Stimulated activated CD8-positive, alpha-beta memory T cell treated with anti-CD3 and anti-CD28 coated beads, Interleukin-15, amount 100 ng/mL, for 4 hours (primary cell): ENCODE results near the gene RFWD3.
"Not testable (repeated sequence)": the region's sequence is repeated elsewhere in the genome, so short reads cannot be mapped to it uniquely, and the experiment has no call there.

ENCODE experiments used
- DNase-seq, 2 donors: peaks; one replicate each; pipeline ENCODE4 v3.0.0-alpha.2; 2020; ENCODE audit warnings: low read depth in 2 of 2

Gene RFWD3, protein sequence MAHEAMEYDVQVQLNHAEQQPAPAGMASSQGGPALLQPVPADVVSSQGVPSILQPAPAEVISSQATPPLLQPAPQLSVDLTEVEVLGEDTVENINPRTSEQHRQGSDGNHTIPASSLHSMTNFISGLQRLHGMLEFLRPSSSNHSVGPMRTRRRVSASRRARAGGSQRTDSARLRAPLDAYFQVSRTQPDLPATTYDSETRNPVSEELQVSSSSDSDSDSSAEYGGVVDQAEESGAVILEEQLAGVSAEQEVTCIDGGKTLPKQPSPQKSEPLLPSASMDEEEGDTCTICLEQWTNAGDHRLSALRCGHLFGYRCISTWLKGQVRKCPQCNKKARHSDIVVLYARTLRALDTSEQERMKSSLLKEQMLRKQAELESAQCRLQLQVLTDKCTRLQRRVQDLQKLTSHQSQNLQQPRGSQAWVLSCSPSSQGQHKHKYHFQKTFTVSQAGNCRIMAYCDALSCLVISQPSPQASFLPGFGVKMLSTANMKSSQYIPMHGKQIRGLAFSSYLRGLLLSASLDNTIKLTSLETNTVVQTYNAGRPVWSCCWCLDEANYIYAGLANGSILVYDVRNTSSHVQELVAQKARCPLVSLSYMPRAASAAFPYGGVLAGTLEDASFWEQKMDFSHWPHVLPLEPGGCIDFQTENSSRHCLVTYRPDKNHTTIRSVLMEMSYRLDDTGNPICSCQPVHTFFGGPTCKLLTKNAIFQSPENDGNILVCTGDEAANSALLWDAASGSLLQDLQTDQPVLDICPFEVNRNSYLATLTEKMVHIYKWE

DNA sequence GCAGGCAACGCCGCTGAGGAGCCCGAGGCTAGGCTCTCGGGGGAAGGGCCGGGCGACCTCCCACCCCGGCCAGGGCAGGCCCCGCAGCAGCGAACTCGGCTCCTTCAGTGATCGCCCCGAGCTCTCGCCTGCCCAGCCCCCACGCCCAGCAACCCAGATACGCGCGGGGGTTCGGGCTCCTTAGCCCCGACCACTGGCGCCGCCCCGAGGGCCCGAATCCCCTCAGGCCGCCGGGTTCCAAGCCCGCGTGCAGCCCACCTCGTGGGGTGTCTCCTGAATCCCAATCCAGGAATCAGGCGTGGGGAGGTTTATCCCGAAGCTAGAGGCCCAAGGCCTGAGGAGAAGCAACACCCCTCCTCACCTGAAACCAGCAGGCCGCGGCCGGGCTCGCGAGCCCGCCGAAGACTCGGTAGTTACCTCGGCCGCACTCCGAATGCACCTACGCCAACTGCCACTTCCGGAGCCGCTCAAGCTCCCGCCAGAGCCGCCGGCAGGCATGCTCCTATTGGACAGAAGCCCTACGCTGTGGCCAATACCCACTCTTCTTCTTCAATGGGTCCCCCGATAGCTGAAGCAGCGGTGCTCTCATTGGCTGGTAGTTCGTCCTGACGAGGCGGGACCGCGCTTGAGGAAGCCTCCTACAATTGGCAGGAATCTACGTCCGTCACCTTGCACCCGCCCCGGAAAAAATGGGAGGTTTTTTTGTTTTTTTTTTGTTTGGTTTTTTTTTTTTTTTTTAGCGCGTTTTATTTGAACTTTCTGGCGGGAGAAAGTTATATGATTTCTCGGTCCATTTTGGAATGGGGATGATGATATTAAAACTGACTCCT is at the start of gene RFWD3:
Gene RFWD3, minus strand, starts transcription at position 453 of the 830 bp plus-strand sequence. CDS start 5,428 bp downstream, outside the sequence.
- peak; percentile 88 to 97 for DNase-seq

DNA sequence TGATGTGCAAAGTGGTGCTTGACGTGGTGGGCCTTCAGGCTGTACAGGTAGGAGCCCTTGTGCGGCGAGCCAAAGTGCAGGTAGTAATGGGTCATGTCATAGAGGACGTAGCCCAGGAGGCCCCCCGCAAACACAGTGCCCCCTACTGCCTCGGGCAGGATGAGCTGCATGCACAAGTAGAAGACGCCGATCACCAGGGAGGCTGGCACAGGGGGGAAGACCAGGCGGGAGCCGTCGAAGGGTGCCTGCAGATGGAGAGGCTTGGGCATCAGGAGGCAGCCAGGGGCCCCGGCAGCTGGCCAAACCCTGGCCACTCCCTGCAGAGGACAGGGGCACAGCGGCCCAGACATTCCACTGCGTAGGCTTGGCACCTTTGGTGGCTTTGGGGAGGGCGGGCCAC is 49.7 kb upstream of the RFWD3 start:
- no peak for DNase-seq

DNA sequence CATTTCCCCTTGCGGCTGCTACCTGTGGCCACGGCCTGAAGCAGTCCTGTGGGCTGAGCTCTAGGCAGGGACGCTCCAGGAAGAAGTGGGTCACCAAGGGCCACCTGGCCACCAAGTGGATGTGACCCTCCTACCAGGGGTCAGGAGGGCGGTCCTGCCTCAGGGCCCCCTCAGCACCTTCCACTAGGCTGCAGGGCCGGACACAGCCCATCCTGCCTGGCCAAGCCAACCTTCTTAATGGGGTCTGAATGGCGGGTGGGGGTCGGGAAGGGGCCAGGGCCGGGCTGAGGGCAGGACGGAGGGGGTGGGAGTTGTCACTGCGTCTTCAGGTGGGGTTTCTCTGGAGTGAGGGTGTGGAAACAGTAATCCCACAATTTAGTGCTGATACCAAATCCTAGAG is 47.2 kb upstream of the RFWD3 start:
- DNase-seq: no peak

DNA sequence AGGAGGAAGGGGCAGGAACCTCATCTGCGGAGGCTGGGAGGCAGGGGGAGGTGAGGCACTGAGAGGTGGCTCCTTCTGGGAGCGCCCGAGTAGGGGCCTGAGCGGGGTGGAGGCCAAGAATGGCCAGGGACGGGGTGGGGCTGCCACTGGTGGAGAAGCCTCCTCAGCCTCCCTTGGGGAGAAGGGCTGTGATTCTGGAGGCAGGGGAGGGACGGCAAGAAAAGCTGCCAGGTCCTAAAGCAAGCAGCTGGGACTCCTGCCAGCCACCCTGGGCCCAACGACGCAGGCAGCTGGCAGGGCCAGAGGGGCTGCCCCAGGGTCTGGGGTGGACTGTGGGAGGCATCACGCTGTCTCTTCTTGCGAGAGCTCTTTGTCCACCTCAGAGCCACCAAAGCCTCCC is 46.6 kb upstream of the RFWD3 start:
- DNase-seq: no peak

DNA sequence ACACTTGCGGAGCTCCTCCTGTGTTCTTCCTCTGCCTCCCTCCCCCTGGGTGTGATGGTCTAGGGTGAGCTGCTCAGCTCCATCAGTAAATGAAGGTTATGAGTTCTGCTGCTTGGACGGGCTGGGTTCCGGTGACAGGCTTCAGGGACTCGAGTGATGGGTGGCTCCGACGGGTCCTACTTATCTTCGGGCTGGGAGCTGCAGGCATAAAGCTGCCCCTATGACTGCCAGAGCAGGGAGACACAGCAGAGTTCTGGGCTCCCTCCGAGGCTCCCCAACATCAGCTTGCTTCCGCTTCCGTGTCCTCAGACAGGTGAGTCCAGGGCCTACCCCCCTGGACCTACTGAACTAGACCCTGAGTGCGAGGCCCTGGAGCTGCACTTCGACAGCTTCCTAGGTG is 45.3 kb upstream of the RFWD3 start:
- DNase-seq: no peak

DNA sequence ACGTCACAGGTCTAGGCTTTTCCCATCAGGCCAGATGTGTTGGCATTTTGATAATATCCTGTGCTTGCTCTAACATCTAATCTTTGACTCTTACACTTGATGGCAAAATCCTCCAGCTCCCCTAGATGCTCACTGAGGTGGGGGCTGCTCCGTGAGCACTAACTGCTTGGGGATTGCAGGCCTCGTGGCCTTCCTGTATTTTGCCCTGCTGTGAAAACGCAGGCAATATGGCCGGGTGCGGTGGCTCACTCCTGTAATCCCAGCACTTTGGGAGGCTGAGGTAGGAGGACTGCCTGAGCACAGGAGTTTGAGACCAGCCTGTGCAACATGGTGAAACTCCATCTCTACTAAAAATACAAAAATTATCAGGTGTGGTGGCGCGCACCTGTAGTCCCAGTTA is 43.7 kb upstream of the RFWD3 start:
- no peak for DNase-seq

DNA sequence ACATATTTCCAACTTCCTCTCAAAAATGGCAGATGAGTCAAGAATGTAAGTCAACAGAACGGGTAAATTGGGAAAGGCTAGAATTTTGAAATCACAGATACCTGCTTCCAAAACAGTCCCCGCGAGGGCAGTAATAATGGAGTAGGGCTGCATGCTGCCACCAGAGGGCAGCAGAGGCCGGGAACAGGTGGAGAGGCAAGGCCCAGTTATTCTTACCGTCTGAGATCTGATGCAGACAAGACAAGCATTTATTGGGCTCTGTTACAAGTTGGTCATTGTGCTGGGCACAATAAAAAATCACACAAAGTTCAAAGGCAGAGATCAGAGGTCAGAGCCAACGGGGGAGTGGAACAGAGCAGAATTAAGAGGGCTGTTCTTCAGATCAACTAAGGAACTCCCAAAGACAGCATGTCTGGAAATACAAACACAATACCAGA is 42.8 kb upstream of the RFWD3 start:
- peak; percentile 40 to 45 for DNase-seq

DNA sequence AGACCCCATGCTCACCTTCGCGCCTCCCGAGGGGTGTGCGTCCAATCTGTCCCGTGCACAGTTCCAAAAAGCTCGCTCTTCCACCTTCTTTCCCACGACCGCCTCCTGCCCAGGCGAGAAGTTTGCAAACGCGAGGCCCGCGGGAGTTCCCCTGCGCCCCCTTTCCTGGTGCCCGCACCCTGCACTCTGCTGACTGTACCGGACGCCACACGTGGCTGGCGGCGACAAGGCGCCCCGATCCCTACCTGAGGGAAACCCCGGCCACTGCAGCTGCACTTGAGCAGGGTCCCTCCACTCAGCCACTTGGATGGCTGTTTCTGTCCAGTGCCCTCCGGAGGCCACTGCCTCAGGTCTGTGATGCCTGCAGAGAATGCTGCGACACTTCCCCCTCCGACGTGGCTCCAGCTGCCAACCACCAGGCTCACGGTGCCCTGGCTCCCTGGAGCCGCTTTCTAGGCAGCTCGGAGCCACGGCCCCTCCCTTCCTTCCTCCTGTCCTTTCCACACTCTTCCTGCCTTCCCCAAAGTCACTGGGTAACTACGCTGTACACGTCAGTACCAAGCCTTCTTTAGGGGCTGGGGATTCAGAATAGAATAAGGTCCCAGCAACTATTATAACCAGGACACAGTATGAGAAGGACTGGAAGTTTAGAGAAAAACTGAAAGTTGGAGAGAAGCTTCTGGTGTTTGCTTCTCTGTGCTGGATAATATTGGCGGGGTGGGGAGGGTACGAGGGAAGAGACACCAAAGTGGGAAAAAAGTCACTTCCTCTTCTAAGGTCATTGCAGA is 34.0 kb upstream of the RFWD3 start, which contains the start of gene MLKL:
Gene MLKL, minus strand, starts transcription at position 425 of the 788 bp plus-strand sequence. CDS start 5,105 bp downstream, outside the sequence.
- peak; percentile 41 to 58 for DNase-seq

DNA sequence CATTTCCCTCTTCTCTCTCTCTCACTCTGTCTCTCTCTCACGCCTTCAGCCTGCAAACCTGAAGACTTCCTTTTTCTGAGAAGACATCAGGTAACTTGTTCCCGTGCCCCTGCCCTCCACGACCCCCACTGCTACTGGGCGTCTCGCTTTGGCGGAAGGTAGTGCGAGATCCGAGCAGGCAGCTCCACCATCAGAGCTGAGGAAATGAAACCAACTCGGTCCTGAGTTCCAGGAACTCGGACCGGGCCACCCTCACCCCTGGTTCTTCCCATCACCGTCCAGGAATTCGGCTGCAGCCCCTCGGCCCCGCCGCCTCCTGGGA is 33.4 kb upstream of the RFWD3 start:
- DNase-seq: no peak

DNA sequence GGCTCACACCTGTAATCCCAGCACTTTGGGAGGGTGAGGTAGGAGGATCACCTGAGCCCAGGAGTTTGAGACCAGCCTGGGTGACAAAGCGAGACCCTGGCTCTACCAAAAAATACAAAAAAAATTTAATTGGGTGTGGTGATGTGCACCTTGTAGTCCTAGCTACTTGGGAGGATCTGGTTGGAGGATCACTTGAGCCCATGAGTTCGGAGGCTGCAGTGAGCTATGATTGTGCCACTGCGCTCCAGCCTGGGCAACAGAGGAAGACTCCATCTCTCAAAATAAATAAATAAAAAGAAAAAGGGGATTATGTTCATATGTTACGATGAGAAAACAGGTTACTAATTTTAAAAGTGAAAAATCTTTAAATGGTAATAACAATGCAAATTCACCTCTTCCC is 33.0 kb upstream of the RFWD3 start:
- DNase-seq: no peak

DNA sequence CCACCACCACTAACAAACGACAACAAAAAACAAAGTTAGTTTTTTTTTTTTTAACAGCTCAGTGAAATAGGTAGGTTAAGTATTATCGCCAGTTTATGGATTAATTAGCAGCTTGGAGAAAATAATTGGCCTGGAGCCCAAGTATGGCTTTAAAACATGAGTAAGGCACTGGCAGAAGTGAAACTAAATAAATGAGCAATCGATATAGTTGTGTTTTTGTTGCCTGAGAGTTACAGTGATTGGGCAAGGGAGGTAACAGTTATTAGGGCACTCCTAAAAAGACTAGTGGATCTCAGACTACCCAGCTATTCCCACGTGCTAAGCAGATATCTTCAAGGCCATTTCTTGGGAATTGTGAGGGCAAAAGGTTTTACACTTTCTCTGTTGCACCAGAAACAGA is 31.5 kb upstream of the RFWD3 start:
- DNase-seq: no peak

DNA sequence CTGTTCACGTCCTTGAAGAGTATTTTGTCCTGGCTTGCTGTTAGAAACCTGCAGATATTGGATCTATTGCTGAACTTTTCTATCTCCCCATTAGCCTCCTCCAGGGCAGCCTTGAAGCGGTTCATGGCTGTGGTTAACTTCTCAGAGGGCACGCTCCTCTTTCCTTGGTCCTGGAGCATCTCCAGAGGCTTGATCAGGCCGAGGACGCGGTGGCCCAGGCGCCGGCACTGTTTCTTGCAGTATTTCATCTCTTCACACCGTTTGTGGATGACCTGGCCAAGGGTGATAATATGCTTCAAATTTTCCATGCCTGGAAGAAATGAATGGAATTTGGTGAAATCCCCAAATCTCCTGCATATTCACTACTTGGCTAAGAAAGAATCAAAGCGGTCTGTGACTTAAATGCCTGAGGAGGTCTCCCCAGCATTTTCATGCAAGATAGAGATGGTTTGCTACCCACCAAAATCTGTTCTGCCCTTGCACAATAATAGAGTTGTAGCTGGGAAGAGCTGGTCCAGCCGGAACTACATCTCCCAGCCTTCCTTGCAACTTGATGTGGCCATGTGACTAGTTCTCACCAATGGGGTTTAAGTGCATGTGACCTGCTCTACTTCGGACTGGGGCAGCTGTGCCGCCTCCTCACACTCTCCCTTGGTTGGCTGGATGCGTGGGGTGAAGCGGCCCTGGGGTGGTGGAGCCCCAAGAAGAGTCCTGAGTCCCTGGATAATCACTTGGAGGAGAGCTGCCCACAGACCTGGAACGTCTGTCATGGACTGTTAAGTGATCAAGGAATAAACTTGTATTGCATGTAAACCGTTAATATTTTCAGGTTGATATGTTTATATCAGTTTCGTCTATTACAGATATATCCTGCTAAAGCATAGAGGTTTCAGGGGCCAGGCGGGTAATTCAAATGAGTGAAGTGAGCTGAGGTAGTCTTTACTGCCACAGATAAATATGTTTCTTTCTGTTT is 29.1 kb upstream of the RFWD3 start:
- peak; percentile 15 to 31 for DNase-seq

DNA sequence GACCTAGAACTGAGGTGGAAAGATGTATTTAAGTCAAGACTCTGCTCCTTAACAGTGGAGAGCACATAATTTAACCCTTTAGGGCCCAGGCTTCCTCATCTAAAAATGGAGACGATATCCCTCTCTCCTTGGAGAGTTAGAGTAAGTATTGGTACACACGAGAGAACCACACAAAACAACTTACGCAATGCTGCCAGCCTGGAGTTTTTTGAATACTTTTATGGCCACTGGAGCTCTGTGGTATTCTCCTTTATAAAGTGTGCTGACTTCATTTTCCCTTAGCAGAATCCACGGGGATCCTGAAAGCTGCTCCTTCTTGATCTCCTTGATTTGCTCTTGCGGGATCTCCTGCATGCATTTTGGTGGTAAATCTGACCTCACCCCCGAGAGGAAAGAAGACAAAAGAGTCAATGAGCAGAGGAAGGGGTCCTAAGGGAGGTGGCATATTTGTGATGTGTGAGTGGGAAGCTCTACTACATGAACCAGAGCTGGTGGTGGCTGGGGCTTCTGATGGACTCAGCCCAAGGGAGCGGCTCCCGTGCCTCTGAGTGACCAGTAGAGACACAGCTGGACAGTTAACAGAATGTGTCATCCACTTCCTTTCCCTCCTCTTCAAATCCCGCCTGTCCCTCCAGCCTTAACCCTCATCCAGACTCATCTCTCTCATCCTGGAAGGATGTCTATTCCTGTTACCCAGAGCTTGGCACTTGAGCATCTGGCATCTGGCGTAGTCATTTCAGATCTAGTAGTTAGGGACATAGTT is 24.6 kb upstream of the RFWD3 start:
- DNase-seq: no peak

DNA sequence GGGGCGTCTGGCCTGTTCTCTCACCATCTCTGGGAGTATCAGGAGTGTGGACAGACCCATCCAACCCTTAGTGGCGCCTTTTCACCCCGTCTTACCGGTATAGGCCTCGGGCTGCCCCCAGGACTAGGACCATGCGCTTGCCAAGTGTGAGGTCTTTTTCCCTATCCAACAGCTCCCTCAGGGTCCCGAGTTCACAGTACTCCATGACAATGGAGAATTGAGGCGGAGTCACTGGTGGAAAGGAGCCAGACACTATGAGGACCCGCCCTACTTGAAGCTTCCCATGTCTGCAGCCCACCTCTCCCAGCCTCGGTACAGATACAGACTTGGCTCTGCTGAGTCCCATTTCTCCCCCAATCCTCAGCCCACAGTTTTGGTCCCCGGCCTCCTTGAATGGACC is 15.9 kb upstream of the RFWD3 start:
- no peak for DNase-seq

DNA sequence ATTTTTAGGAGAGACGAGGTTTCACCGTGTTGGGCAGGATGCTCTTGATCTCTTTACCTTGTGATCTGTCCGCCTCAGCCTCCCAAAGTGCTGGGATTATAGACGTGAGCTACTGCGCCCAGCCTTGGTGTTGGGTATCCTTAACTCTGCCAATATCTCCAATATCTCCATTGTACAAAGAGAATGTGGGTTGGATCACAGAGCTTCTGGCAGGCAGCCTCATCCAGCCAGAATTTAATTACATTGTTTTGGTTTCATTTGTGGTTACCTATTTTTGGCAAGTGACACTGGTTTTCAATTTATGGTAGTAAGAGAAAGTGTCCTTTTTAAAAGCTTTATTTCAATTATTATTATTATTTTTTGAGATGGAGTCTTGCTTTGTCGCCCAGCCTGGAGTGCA is 14.0 kb upstream of the RFWD3 start:
- DNase-seq: no peak

DNA sequence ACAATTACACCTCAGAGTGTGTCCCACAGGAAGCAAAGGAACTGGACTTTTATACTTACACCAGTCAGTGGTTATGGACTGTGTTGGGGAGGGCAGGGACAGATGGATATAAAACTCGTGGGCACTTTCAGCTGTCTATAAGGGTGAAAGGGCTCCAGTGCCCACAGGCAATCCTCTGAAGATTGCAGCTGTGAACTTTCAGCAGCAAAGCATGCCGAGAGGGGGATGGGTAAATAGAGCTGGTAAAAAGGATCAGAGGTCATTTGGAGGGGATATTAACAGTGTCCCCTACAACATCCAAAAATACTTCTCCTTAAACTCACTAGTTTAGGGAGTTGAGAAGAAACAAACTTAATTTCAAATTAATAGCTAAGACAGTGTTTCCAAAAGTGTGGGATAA is 13.3 kb upstream of the RFWD3 start:
- no peak for DNase-seq

DNA sequence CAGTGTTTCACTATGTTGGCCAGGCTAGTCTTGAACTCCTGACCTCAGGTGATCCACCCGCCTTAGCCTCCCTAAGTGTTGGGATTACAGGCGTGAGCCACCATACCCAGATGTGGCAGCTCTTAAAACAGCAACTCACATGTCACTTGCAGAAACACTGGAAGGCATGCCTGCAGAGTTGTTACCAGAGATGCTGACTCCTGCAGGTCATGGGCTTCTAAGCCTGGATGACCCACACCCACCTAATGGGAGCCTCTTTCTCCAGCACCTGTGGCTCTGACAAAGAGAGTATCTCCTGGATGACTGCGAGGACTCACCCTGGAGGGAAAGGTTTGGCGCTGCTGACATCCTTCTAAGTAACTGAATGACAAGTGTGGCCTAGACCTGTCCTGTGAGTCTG is 11.2 kb upstream of the RFWD3 start:
- no peak for DNase-seq

DNA sequence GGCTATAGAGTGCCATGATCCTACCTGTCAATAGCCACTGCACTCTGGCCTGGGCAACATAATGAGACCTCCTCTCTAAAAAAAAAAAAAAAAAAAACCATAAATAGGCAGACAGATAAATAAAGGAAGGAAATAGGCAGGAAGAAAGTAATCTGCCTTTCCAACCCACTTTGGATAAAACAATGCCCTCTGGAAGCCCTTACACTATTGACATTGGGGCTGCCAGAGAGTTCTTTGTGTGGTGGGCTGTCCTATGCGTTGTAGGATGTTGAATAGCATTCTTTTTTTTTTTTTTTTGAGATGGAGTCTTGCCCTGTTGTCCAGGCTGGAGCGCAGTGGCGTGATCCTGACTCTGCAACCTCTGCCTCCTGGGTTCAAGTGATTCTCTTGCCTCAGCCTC is 7.2 kb upstream of the RFWD3 start:
- no peak for DNase-seq

DNA sequence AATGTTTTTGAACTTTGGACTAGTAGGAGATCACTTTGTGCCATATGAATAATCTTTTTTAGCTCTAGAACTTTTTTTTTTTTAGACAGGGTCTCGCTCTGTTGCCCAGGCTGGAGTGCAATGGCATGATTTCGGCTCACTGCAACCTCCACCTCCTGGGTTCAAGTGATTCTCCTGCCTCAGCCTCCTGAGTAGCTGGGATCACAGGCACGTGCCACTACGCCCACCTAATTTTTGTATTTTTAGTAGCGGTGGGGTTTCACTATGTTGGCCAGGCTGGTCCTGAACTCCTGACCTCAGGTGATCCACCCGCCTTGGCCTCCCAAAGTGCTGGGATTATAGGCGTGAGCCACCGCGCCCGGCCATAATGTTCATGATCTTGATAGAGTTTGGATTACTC is 2.2 kb upstream of the RFWD3 start:
- DNase-seq: not testable (repeated sequence)
